Endometrial microvascular endothelial cells (primary cell): Measurements from ENCODE around the gene EFEMP2. TPM values are rescaled to one million over a fixed set of nuclear protein-coding genes. Genes with fewer than 3 reads are reported as not detected.
"Not testable (repeated sequence)": the region's sequence is repeated elsewhere in the genome, so short reads cannot be mapped to it uniquely, and the experiment has no call there.

Experiments used
- in situ Hi-C: cut with HindIII; loops from 2 replicates; pipeline ENCODE4 v1.10.0; 2017; ENCODE audit warnings: low sequenced_read_pairs, low pct_unique_long_range_greater_than_20kb; ENCODE audit errors: inconsistent ontology term
- total RNA-seq: library from RNA; depleted of rRNA; stranded (reverse); fragments of >200 nt; gene quantifications from one replicate; pipeline ENCODE4 v1.2.3, GENCODE V29; 2015; ENCODE audit errors: inconsistent ontology term

EFEMP2 gene
- total RNA-seq, 1 donor from 2014 or later = 81.8 TPM

GRCh38 chr11:65848693-65849092 lies 23.9 kb downstream of the EFEMP2 start:
- in situ Hi-C loops = not testable (repeated sequence)

- in situ Hi-C loops = no loop called here
Measured at GRCh38 chr11:65847746-65848145, 24.9 kb downstream of the EFEMP2 start.

- in situ Hi-C loops = no loop called here
Measured at GRCh38 chr11:65844231-65844872, 28.2 kb downstream of the EFEMP2 start.

- in situ Hi-C loops = no loop called here
Measured at GRCh38 chr11:65843811-65844210, 28.8 kb downstream of the EFEMP2 start.

- in situ Hi-C loops = no loop called here
Measured at GRCh38 chr11:65842144-65842543, 30.5 kb downstream of the EFEMP2 start.

GRCh38 chr11:65834202-65834601 lies 38.4 kb downstream of the EFEMP2 start:
- in situ Hi-C loops = no loop called here

- in situ Hi-C loops = no loop called here
Measured at GRCh38 chr11:65833297-65834030, 39.1 kb downstream of the EFEMP2 start, which contains the start of gene SNX32. Gene SNX32, plus strand, starts transcription at chr11:65833963. Its CDS starts 103 bp downstream, at chr11:65834066.

- in situ Hi-C loops = not testable (repeated sequence)
Measured at GRCh38 chr11:65832231-65832630, 40.4 kb downstream of the EFEMP2 start.

- in situ Hi-C loops = no loop called here
Measured at GRCh38 chr11:65829459-65829858, 43.1 kb downstream of the EFEMP2 start.

- in situ Hi-C loops = no loop called here
Measured at GRCh38 chr11:65826984-65827735, 45.4 kb downstream of the EFEMP2 start.

- in situ Hi-C loops = no loop called here
Measured at GRCh38 chr11:65822776-65823528, 49.6 kb downstream of the EFEMP2 start.

- in situ Hi-C loops = no loop called here
Measured at GRCh38 chr11:65821107-65821506, 51.5 kb downstream of the EFEMP2 start.

GRCh38 chr11:65817835-65818680 lies 54.5 kb downstream of the EFEMP2 start:
- in situ Hi-C loops = no loop called here

GRCh38 chr11:65817312-65817834 lies 55.2 kb downstream of the EFEMP2 start:
- in situ Hi-C loops = no loop called here

- in situ Hi-C loops = no loop called here
Measured at GRCh38 chr11:65816696-65817095, 55.9 kb downstream of the EFEMP2 start.
